HepG2 (cell line): ENCODE measurements around the gene SCN4B. TPM values are rescaled to one million over a fixed set of nuclear protein-coding genes. Genes with fewer than 3 reads are reported as not detected.

Experiments used
- HNRNPL ChIP-seq: fragments of 200-400 bp; formaldehyde crosslinking; IDR thresholded peaks from 2 replicates; pipeline ENCODE4 v1.6.1; 2017; ENCODE audit warnings: mild to moderate bottlenecking, low read depth, low read length
- HNRNPUL1 ChIP-seq: fragments of 200-400 bp; formaldehyde crosslinking; IDR thresholded peaks from 2 replicates; pipeline ENCODE4 v1.6.1; 2017; ENCODE audit warnings: low read depth, mild to moderate bottlenecking, low read length, moderate library complexity
- KDM6A ChIP-seq: IDR thresholded peaks from 2 replicates; pipeline ENCODE4 v1.6.1; 2016; ENCODE audit warnings: low read depth
- KLF11 ChIP-seq: IDR thresholded peaks from 2 replicates; pipeline ENCODE4 v1.6.1; 2016; ENCODE audit warnings: missing compliant biosample characterization
- MED13 ChIP-seq: sonication (generic); formaldehyde crosslinking; IDR thresholded peaks from 2 replicates; pipeline ENCODE4 v1.5.0; 2020; ENCODE audit warnings: missing genetic modification reagents
- MTF1 ChIP-seq: sonication (generic); formaldehyde crosslinking; IDR thresholded peaks from 2 replicates; pipeline ENCODE4 v1.5.0; 2020; ENCODE audit warnings: missing genetic modification reagents
- NFKB2 ChIP-seq: sonication (generic); formaldehyde crosslinking; IDR thresholded peaks from 2 replicates; pipeline ENCODE4 v1.4.0; 2020; ENCODE audit warnings: missing genetic modification reagents, borderline replicate concordance
- NR1H2 ChIP-seq: sonication (generic); formaldehyde crosslinking; IDR thresholded peaks from 2 replicates; pipeline ENCODE4 v1.8.1; 2022; ENCODE audit warnings: low read depth, missing genetic modification reagents, borderline replicate concordance
- PHB2 ChIP-seq: fragments of 450-650 bp; IDR thresholded peaks from 2 replicates; pipeline ENCODE4 v1.6.1; 2018; ENCODE audit not compliant: partially characterized antibody
- RFXAP ChIP-seq: sonication (generic); formaldehyde crosslinking; IDR thresholded peaks from 2 replicates; pipeline ENCODE4 v1.4.0; 2020; ENCODE audit warnings: missing genetic modification reagents, borderline replicate concordance
- STAG1 ChIP-seq: sonication (generic); formaldehyde crosslinking; IDR thresholded peaks from 2 replicates; pipeline ENCODE4 v1.4.0; 2020; ENCODE audit warnings: missing genetic modification reagents
- ZFP41 ChIP-seq: sonication (generic); formaldehyde crosslinking; IDR thresholded peaks from 2 replicates; pipeline ENCODE4 v1.4.0; 2020; ENCODE audit warnings: mild to moderate bottlenecking, missing genetic modification reagents, borderline replicate concordance
- ZNF30 ChIP-seq: sonication (generic); formaldehyde crosslinking; IDR thresholded peaks from 2 replicates; pipeline ENCODE4 v1.5.0; 2020; ENCODE audit warnings: mild to moderate bottlenecking, missing genetic modification reagents
- ZNF563 ChIP-seq: sonication (generic); formaldehyde crosslinking; IDR thresholded peaks from 2 replicates; pipeline ENCODE4 v1.8.0; 2022; ENCODE audit warnings: mild to moderate bottlenecking, moderate library complexity, missing genetic modification reagents
- ZNF678 ChIP-seq: sonication (generic); formaldehyde crosslinking; IDR thresholded peaks from 2 replicates; pipeline ENCODE4 v1.4.0; 2020; ENCODE audit warnings: mild to moderate bottlenecking, missing genetic modification reagents
- polyA plus RNA-seq, 8 experiments: library from polyadenylated mRNA; depleted of rRNA in 3 of 8; stranded (reverse) in 7 of 8; unstranded in 1 of 8; fragments of >200 nt; fragmentation: Illumina TruSeq in 4 of 8; extraction: Trizol in 4 of 8; gene quantifications; 2 replicates each; pipeline versions ENCODE4 v1.2.1 to v1.2.3, GENCODE V29; 2011 to 2016; ENCODE audit warnings: low read depth in 4 of 8, missing spikeins in 1 of 8, mixed read lengths in 1 of 8; ENCODE audit not compliant: insufficient read depth in 1 of 8
- total RNA-seq, 5 experiments: library from RNA; depleted of rRNA; stranded (reverse); fragments of >200 nt; fragmentation: Illumina TruSeq; extraction: Trizol; gene quantifications; 2 replicates each; pipeline ENCODE4 v1.2.3, GENCODE V29; 2016; ENCODE audit warnings: low read depth in 1 of 5
- TF ChIP-seq, protein P1 (sequence below): IDR thresholded peaks from 2 replicates; pipeline ENCODE4 v1.6.1; 2016; ENCODE audit warnings: mild to moderate bottlenecking, missing biosample characterization, missing genetic modification reagents
- TF ChIP-seq, protein P2 (sequence below): sonication (generic); formaldehyde crosslinking; IDR thresholded peaks from 2 replicates; pipeline ENCODE4 v1.9.0; 2021; ENCODE audit warnings: missing genetic modification reagents, borderline replicate concordance
- TF ChIP-seq, protein P3 (sequence below), 2 experiments: fragments of 450-650 bp in 1 of 2; sonication (generic) in 1 of 2; formaldehyde crosslinking; IDR thresholded peaks; 2 replicates each; pipeline versions ENCODE4 v1.5.0 to v1.8.0; 2020 to 2022; ENCODE audit warnings: mild to moderate bottlenecking in 1 of 2, missing genetic modification reagents in 1 of 2
- TF ChIP-seq, protein P4 (sequence below): sonication (generic); formaldehyde crosslinking; IDR thresholded peaks from 2 replicates; pipeline ENCODE4 v1.4.0; 2020; ENCODE audit warnings: missing genetic modification reagents
- TF ChIP-seq, protein P5 (sequence below): sonication (generic); formaldehyde crosslinking; IDR thresholded peaks from 2 replicates; pipeline ENCODE4 v1.5.0; 2020; ENCODE audit warnings: mild to moderate bottlenecking, missing genetic modification reagents, moderate library complexity

SCN4B gene
- total and polyA plus RNA-seq, 2 of the 13 experiments (the other 11 are each of a cell fraction or from before 2014, with no cell fraction given) = 0.04 to 0.29 TPM

DNA sequence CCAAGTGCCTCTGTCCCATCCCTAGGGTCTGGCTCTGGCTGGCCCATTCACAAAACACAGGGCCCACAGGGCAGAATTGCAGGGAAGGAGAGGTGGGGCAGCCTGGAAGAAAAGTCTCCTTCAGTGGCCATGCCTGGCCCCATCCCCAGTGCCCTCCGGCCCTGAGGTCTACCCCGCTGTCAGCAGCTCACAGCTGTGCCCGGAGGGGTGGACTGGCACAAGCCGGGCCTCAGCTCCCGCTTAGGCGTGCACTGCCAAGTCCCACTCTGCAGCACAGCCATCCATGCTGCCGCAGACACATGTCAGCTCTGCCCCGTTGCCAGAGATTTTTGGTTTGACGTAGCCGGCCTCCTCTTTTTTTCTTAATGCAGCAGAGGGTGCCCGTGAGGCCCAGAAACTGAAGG is 27.7 kb upstream of the SCN4B start (continued):
- TF ChIP-seq ZFP41 (CRISPR knock-in tag) = no peak
- TF ChIP-seq, protein P1, sequence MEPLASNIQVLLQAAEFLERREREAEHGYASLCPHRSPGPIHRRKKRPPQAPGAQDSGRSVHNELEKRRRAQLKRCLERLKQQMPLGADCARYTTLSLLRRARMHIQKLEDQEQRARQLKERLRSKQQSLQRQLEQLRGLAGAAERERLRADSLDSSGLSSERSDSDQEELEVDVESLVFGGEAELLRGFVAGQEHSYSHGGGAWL = no peak
- 0 out of 2 replicates have a peak, but pooled peaks have one; percentile 64 for TF ChIP-seq HNRNPL
- TF ChIP-seq MTF1 = no peak
- TF ChIP-seq STAG1 = peak; percentile 19; the same call in 1 of the 2 replicates
- TF ChIP-seq MED13 = no peak
- TF ChIP-seq RFXAP (CRISPR knock-in tag) = no peak
- TF ChIP-seq, protein P2, sequence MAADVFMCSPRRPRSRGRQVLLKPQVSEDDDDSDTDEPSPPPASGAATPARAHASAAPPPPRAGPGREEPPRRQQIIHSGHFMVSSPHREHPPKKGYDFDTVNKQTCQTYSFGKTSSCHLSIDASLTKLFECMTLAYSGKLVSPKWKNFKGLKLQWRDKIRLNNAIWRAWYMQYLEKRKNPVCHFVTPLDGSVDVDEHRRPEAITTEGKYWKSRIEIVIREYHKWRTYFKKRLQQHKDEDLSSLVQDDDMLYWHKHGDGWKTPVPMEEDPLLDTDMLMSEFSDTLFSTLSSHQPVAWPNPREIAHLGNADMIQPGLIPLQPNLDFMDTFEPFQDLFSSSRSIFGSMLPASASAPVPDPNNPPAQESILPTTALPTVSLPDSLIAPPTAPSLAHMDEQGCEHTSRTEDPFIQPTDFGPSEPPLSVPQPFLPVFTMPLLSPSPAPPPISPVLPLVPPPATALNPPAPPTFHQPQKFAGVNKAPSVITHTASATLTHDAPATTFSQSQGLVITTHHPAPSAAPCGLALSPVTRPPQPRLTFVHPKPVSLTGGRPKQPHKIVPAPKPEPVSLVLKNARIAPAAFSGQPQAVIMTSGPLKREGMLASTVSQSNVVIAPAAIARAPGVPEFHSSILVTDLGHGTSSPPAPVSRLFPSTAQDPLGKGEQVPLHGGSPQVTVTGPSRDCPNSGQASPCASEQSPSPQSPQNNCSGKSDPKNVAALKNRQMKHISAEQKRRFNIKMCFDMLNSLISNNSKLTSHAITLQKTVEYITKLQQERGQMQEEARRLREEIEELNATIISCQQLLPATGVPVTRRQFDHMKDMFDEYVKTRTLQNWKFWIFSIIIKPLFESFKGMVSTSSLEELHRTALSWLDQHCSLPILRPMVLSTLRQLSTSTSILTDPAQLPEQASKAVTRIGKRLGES (CRISPR knock-in tag) = no peak
- TF ChIP-seq, protein P3, sequence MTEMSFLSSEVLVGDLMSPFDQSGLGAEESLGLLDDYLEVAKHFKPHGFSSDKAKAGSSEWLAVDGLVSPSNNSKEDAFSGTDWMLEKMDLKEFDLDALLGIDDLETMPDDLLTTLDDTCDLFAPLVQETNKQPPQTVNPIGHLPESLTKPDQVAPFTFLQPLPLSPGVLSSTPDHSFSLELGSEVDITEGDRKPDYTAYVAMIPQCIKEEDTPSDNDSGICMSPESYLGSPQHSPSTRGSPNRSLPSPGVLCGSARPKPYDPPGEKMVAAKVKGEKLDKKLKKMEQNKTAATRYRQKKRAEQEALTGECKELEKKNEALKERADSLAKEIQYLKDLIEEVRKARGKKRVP (CRISPR knock-in tag; IDR thresholded peaks at IDR 0.05) = no peak
- no peak for TF ChIP-seq ZNF30
- TF ChIP-seq KDM6A (CRISPR knock-in tag) = no peak
- TF ChIP-seq HNRNPUL1 = no peak
- TF ChIP-seq, protein P4, sequence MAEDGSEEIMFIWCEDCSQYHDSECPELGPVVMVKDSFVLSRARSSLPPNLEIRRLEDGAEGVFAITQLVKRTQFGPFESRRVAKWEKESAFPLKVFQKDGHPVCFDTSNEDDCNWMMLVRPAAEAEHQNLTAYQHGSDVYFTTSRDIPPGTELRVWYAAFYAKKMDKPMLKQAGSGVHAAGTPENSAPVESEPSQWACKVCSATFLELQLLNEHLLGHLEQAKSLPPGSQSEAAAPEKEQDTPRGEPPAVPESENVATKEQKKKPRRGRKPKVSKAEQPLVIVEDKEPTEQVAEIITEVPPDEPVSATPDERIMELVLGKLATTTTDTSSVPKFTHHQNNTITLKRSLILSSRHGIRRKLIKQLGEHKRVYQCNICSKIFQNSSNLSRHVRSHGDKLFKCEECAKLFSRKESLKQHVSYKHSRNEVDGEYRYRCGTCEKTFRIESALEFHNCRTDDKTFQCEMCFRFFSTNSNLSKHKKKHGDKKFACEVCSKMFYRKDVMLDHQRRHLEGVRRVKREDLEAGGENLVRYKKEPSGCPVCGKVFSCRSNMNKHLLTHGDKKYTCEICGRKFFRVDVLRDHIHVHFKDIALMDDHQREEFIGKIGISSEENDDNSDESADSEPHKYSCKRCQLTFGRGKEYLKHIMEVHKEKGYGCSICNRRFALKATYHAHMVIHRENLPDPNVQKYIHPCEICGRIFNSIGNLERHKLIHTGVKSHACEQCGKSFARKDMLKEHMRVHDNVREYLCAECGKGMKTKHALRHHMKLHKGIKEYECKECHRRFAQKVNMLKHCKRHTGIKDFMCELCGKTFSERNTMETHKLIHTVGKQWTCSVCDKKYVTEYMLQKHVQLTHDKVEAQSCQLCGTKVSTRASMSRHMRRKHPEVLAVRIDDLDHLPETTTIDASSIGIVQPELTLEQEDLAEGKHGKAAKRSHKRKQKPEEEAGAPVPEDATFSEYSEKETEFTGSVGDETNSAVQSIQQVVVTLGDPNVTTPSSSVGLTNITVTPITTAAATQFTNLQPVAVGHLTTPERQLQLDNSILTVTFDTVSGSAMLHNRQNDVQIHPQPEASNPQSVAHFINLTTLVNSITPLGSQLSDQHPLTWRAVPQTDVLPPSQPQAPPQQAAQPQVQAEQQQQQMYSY (CRISPR knock-in tag) = no peak
- TF ChIP-seq KLF11 (CRISPR knock-in tag) = no peak
- TF ChIP-seq PHB2 = no peak
- no peak for TF ChIP-seq NR1H2
- TF ChIP-seq NFKB2 (CRISPR knock-in tag) = peak; percentile 54; the same call in 1 of the 2 replicates
- 0 out of 2 replicates have a peak, but pooled peaks have one; percentile 37 for TF ChIP-seq ZNF678
- no peak for TF ChIP-seq ZNF563 (CRISPR knock-in tag)
- TF ChIP-seq, protein P5, sequence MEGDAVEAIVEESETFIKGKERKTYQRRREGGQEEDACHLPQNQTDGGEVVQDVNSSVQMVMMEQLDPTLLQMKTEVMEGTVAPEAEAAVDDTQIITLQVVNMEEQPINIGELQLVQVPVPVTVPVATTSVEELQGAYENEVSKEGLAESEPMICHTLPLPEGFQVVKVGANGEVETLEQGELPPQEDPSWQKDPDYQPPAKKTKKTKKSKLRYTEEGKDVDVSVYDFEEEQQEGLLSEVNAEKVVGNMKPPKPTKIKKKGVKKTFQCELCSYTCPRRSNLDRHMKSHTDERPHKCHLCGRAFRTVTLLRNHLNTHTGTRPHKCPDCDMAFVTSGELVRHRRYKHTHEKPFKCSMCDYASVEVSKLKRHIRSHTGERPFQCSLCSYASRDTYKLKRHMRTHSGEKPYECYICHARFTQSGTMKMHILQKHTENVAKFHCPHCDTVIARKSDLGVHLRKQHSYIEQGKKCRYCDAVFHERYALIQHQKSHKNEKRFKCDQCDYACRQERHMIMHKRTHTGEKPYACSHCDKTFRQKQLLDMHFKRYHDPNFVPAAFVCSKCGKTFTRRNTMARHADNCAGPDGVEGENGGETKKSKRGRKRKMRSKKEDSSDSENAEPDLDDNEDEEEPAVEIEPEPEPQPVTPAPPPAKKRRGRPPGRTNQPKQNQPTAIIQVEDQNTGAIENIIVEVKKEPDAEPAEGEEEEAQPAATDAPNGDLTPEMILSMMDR = peak; percentile 27
